Neural progenitor cell (in vitro differentiated cells): ENCODE measurements around the gene DTNA.

Experiments
- EZH2 ChIP-seq: fragments of 200-600 bp; sonication (generic); IDR thresholded peaks from 2 replicates; pipeline ENCODE4 v1.6.1; 2017; ENCODE audit warnings: antibody characterized with exemption, mild to moderate bottlenecking, moderate library complexity
- EZH2phosphoT487 ChIP-seq: fragments of 200-600 bp; sonication (generic); IDR thresholded peaks from 2 replicates; pipeline ENCODE4 v1.6.1; 2017; ENCODE audit warnings: antibody characterized with exemption
- TF ChIP-seq, protein P1 (sequence below): fragments of 200-600 bp; sonication (generic); IDR thresholded peaks from 2 replicates; pipeline ENCODE4 v1.5.1; 2017; ENCODE audit warnings: antibody characterized with exemption, mild to moderate bottlenecking

DNA sequence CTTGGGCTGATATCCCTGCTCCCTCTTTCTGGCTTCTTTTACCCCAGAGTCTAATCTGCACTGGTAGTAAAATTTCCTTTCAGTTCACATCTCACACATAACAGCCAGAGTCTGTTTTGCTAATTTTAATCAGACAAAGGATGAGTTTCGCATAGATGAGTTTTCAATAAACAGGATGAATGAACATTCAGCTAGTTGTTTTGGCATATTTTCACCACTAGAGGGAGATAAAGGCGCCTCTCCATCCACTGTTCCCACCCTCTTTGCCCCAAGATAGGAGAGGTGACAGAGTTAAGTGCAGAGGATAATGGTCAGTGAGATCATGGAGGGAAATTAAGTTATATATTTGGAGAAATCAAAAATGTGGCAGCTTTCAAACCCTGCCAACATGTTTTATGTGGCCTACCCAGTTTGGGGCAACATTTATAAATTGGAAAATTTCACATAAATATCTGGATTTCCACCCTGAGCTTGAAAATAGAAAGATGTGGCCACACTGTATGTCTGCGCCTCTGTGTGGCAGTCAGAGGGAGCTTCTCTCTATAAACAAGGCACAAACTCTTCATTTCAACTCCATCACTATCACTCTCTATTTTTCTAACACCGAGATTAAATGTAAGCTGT, 48.5 kb upstream of the DTNA start:
- TF ChIP-seq, protein P1, sequence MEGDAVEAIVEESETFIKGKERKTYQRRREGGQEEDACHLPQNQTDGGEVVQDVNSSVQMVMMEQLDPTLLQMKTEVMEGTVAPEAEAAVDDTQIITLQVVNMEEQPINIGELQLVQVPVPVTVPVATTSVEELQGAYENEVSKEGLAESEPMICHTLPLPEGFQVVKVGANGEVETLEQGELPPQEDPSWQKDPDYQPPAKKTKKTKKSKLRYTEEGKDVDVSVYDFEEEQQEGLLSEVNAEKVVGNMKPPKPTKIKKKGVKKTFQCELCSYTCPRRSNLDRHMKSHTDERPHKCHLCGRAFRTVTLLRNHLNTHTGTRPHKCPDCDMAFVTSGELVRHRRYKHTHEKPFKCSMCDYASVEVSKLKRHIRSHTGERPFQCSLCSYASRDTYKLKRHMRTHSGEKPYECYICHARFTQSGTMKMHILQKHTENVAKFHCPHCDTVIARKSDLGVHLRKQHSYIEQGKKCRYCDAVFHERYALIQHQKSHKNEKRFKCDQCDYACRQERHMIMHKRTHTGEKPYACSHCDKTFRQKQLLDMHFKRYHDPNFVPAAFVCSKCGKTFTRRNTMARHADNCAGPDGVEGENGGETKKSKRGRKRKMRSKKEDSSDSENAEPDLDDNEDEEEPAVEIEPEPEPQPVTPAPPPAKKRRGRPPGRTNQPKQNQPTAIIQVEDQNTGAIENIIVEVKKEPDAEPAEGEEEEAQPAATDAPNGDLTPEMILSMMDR: peak; percentile 91
- TF ChIP-seq EZH2: no peak
- no peak for TF ChIP-seq EZH2phosphoT487
